ENCODE data around the gene CABP1. TPM values are rescaled to one million over a fixed set of nuclear protein-coding genes. Genes with fewer than 3 reads are reported as not detected.
"Not testable (repeated sequence)": the region's sequence is repeated elsewhere in the genome, so short reads cannot be mapped to it uniquely, and the experiment has no call there.

The CABP1 gene
- total RNA-seq, 4 donors from 2014 or later = 0.81 to 3.0 (median 1.2) TPM

GRCh38 chr12:120597861-120598260 is 42.6 kb upstream of the CABP1 start:
- Histone ChIP-seq H3K4me1 (no peaks in the 10 kb centered on the region), H3K9me3 (no peaks in the 10 kb centered on the region), H3K27me3 (peaks cover 27% of the 10 kb centered on the region), H3K36me3 (no peaks in the 10 kb centered on the region), H3K27ac (no peak overlapping the region), H3K4me3 (no peak overlapping the region)
- ATAC-seq = no peak
- WGBS, 2 donors (ENCODE audit: low coverage in 1 of 2) = 47 to 70% methylated on average over 3 of the region's 3 CpGs
- TF ChIP-seq POLR2A (IDR thresholded peaks at IDR 0.05) (no peak), POLR2AphosphoS5 (IDR thresholded peaks at IDR 0.05) (no peak), EP300 (IDR thresholded peaks at IDR 0.05) (no peak)
- TF ChIP-seq, protein P1, sequence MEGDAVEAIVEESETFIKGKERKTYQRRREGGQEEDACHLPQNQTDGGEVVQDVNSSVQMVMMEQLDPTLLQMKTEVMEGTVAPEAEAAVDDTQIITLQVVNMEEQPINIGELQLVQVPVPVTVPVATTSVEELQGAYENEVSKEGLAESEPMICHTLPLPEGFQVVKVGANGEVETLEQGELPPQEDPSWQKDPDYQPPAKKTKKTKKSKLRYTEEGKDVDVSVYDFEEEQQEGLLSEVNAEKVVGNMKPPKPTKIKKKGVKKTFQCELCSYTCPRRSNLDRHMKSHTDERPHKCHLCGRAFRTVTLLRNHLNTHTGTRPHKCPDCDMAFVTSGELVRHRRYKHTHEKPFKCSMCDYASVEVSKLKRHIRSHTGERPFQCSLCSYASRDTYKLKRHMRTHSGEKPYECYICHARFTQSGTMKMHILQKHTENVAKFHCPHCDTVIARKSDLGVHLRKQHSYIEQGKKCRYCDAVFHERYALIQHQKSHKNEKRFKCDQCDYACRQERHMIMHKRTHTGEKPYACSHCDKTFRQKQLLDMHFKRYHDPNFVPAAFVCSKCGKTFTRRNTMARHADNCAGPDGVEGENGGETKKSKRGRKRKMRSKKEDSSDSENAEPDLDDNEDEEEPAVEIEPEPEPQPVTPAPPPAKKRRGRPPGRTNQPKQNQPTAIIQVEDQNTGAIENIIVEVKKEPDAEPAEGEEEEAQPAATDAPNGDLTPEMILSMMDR (IDR thresholded peaks at IDR 0.05) = no peak

- 38 to 47% methylated on average over 4 to 9 of the region's 13 CpGs for WGBS, 2 donors (ENCODE audit: low coverage in 1 of 2)
- H3K4me3 ChIP-seq = no peak overlapping the region
- no peaks in the 10 kb centered on the region for H3K36me3 ChIP-seq
- no peak overlapping the region for H3K27ac ChIP-seq
- TF ChIP-seq POLR2AphosphoS5 (IDR thresholded peaks at IDR 0.05) (no peak), EP300 (IDR thresholded peaks at IDR 0.05) (no peak), POLR2A (IDR thresholded peaks at IDR 0.05) (no peak)
- TF ChIP-seq, protein P1 (IDR thresholded peaks at IDR 0.05) = no peak
- no peaks in the 10 kb centered on the region for H3K4me1 ChIP-seq
- peaks cover 27% of the 10 kb centered on the region for H3K27me3 ChIP-seq
- no peak for ATAC-seq
- H3K9me3 ChIP-seq = no peaks in the 10 kb centered on the region
Measured at GRCh38 chr12:120598674-120599463, 41.6 kb upstream of the CABP1 start.

DNA sequence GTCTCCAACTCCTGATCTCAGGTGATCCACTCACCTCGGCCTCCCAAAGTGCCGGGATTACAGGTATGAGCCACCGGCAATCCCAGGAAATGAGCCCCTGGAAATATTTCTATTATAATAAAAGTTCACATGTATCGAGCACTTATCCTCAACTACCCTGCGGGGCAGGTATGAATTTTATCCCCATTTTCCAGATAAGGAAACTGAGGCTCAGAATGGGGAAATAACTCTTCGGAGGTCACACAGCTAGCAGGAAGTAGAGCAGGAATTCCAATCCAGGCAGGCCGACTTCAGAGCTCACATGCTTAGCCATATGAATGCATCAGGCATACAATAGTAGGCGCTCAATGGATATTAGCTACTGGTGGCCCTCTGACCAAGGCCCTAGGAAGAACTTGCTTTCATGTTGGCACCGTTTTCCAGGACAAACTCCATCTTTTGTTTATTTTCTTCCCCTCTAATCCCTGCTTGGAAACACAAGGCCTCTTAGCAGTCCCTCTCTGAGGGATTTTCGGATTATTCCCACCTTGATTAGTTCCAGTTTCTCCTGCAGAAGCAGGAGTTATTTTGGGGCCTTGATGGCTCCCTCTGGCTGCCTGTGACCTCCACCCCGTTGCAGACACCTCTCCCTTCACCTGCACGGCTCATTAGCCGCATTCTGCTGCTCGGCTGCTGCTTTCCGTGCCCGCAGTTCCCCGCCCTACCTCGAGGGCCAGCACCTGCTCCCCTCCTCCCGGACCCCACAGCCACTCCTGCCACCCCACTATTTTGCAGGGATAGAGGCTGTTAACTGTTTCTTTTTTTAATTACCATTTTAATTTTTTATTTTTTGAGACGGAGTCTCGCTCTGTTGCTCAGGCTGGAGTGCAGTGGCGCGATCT is 40.5 kb upstream of the CABP1 start:
- H3K4me3 ChIP-seq = no peak overlapping the region
- H3K27ac ChIP-seq = no peak overlapping the region
- no peaks in the 10 kb centered on the region for H3K9me3 ChIP-seq
- TF ChIP-seq, protein P1 (IDR thresholded peaks at IDR 0.05) = no peak
- TF ChIP-seq EP300 (IDR thresholded peaks at IDR 0.05) = no peak
- TF ChIP-seq POLR2A (IDR thresholded peaks at IDR 0.05) = no peak
- no peak for TF ChIP-seq POLR2AphosphoS5 (IDR thresholded peaks at IDR 0.05)
- peaks cover 27% of the 10 kb centered on the region for H3K27me3 ChIP-seq
- no peak for ATAC-seq
- no peaks in the 10 kb centered on the region for H3K36me3 ChIP-seq
- WGBS, 2 donors (ENCODE audit: low coverage in 1 of 2) = 57 to 67% methylated on average over 14 to 21 of the region's 23 CpGs
- H3K4me1 ChIP-seq = no peaks in the 10 kb centered on the region

DNA sequence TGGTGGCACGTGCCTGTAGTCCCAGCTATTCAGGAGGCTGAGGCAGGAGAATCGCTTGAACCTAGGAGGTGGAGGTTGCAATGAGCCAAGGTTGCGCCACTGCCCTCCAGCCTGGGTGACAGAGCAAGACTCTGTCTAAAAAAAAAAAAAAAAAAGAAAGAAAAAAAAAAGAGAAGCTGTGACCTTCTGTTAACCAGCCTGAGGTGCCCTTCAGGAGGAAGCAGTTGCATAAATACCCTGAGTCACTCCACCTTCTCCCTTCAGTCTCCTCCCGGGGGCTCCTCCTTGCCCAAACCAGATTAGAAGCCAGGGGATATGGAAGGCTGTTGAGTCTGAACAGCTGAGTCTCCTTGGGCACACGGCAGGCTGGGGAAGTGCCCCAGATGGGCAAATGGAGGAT is 38.0 kb upstream of the CABP1 start:
- not testable (repeated sequence) for H3K27ac ChIP-seq, H3K4me3 ChIP-seq, H3K9me3 ChIP-seq, ATAC-seq, H3K4me1 ChIP-seq, H3K36me3 ChIP-seq
- 75 to 87% methylated on average over 5 of the region's 5 CpGs for WGBS, 2 donors (ENCODE audit: low coverage in 1 of 2)
- peaks cover 23% of the 10 kb centered on the region for H3K27me3 ChIP-seq

- WGBS, 2 donors (ENCODE audit: low coverage in 1 of 2) = 72 to 83% methylated on average over 2 to 4 of the region's 4 CpGs
- H3K36me3 ChIP-seq = no peaks in the 10 kb centered on the region
- TF ChIP-seq POLR2AphosphoS5 (IDR thresholded peaks at IDR 0.05) (no peak), POLR2A (IDR thresholded peaks at IDR 0.05) (no peak), EP300 (IDR thresholded peaks at IDR 0.05) (no peak)
- TF ChIP-seq, protein P1 (IDR thresholded peaks at IDR 0.05) = no peak
- H3K27ac ChIP-seq = no peak overlapping the region
- no peaks in the 10 kb centered on the region for H3K4me1 ChIP-seq
- ATAC-seq = no peak
- H3K9me3 ChIP-seq = no peaks in the 10 kb centered on the region
- H3K4me3 ChIP-seq = no peak overlapping the region
- H3K27me3 ChIP-seq = peaks cover 12% of the 10 kb centered on the region
Measured at GRCh38 chr12:120610560-120610959, 29.9 kb upstream of the CABP1 start.

DNA sequence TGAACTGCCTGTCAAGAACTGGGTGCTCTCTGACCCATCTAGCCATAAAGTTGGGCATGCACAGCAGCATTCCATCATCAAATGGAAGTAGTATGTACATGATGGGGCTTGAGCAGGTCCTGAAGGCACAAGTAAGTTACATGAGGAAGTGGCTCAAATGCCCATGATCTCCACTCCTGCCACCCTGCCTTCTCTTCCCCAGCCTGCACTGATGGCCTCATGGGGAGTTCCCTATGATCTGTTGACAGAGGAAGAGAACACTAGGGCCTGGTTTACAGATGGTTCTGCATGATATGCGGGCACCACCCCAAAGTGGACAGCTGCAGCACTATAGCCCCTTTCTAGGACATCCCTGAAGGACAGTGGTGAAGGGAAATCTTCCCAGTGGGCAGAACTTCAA is 28.9 kb upstream of the CABP1 start:
- not testable (repeated sequence) for ATAC-seq
- whole genome bisulfite sequencing, 2 donors (ENCODE audit: low coverage in 1 of 2) = no CpG with 5 or more reads among the region's 1 CpG

More for the DNA sequence above, 28.9 kb upstream of the CABP1 start:
- H3K9me3 ChIP-seq, H3K4me3 ChIP-seq, H3K4me1 ChIP-seq, H3K27ac ChIP-seq, H3K36me3 ChIP-seq, H3K27me3 ChIP-seq: not testable (repeated sequence)
